Measurements from ENCODE around the gene MAMDC2.

MAMDC2 gene

DNA sequence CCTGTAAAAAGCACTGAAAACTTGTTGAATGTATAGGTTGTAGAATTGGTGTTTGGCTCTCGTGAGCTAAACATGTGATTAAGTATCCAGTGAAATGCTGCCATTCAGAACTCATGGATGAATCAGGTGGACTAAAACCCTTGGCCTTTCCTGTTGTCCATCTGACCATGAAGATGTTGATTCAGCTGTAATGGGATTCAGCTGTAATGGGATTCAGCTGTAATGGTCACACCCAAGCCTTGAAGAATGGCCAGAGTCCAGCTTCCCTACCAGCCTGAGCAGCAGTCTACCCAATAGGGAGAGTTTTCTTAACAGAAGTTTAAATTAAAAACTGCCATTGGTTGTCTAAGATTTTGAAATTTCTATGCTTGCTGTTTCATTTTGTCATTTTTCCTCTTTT lies 18.1 kb downstream of the MAMDC2 start:
- DNase-seq = no peak

GRCh38 chr9:70064496-70064895 lies 20.8 kb downstream of the MAMDC2 start:
- no peak for DNase-seq

DNA sequence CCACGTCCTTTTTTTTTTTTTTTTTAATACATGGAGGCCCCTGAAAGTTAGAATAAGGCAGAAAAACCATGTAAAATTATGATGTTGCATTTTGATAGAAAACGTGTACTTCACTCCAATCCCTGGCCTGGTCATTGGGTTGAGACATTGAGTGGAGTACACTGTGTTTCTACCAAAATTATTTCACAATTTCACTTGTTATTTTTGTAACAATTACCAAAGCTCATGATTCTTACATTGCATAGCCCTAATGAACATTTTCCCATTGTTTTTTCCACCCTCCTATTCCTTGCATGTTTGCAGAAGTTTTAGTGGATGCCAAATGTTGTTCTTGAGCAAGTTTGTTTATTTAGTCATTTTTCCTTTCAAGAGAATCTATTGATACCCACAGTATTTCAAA lies 21.9 kb downstream of the MAMDC2 start:
- DNase-seq = no peak

DNA sequence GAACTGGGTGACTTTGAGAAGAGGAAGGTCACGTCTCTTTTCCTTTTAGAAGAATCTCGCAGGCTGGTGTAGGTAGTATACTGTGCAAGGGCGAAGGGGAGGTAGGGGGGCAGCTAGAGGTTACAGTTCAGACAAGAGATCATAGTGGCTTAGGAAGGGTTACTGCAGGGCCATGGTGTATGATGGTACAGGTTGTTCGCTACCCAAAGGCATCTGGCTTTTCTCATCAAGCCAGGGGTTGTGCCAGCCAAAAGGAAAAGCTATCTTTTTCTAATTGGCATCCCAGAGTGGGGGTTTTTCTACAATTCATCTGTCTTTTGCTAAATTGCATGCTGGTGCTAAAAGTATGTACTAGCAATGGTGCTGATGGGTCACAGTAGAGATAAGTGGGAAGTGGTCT lies 22.8 kb downstream of the MAMDC2 start:
- DNase-seq = no peak

- no peak for DNase-seq
These were observed 23.2 kb downstream of the MAMDC2 start for GRCh38 chr9:70066874-70067273.

GRCh38 chr9:70069704-70070103 lies 26.1 kb downstream of the MAMDC2 start:
- DNase-seq = no peak

GRCh38 chr9:70073193-70073592 lies 29.5 kb downstream of the MAMDC2 start:
- DNase-seq = no peak

DNA sequence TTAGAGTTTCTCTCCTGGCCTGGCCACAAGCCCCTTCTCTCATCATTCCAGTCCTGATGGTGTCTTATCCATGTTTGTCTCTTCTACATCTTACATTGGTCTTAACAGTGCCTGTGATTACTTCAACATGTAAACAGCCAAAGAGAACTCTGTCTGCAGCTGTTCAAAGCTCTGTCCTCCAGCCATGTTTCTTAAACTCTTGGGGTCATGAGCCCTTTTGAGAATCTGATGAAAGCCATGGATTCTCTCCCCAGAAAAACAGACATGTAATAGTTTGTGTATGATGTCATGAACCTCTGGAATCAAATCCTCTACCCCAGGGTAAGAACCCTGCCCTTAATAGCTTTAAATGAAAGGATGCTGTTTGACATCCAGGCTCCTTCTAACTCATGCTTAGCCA lies 30.1 kb downstream of the MAMDC2 start:
- no peak for DNase-seq

DNA sequence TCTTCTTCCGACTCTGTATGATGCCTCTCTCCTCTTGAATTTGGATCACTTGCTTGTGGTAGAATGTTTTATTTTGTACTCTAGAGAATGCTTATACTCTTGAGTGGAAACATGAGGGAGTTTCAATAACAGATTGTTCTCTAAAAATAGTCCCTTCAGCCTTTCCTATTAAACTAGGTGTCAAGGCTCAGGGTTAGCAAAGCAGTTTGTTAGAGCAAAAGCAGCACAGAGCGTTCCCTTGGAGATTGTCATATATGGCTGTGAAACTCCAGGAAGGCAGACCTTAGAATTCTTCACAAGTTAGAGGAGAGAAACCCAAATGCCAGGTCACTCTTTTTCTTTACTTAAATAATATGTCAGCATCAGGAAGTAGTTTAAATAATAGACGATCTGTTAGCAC lies 33.0 kb downstream of the MAMDC2 start:
- no peak for DNase-seq

- DNase-seq = no peak
These were observed 35.9 kb downstream of the MAMDC2 start for GRCh38 chr9:70079417-70080037.

GRCh38 chr9:70080481-70081119 lies 37.0 kb downstream of the MAMDC2 start:
- DNase-seq = peak in 4 of 51 donors; percentile 1 to 9 (median 4)

- DNase-seq = no peak
These were observed 37.5 kb downstream of the MAMDC2 start for GRCh38 chr9:70081120-70081495.

DNA sequence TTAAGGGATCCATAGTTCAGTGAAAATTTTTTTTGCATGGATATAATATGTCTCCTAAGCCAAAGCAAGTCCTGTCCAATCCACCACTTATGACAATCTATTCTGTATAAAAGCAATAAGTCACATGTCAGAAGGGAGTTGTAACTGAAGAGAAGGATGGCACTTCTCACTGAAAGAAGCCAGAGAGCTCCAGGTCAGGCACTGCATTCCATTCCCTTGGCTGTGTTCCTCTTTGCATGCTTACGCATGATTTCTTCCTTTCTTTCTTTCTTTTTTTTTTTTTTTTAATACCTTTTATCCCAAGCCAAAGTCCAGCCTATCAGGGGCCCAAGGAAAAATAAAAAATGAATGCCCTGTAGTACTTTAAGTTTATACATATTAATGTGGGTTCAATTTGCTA lies 39.8 kb downstream of the MAMDC2 start:
- DNase-seq = no peak

DNA sequence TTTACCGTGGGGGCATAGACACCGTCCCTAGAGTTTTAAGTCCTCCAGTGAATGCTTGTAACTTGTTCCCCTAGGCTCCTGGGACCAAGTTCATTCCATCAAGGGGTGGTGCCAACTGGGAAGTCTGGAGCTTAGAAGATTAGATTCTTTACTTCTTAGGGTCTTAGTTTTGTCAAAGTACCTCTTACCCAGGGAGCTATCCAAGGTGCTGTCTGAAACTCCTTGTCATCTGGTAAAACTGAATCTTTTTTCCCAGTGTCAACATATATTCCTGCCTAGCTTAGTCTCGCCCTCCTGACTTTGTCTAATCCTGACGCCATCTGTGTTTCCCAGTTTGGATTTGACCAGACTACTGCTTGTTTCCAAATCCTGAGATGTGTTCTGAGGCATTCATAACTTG lies 41.6 kb downstream of the MAMDC2 start:
- DNase-seq = no peak

GRCh38 chr9:70091103-70091502 lies 47.5 kb downstream of the MAMDC2 start:
- DNase-seq = no peak

DNA sequence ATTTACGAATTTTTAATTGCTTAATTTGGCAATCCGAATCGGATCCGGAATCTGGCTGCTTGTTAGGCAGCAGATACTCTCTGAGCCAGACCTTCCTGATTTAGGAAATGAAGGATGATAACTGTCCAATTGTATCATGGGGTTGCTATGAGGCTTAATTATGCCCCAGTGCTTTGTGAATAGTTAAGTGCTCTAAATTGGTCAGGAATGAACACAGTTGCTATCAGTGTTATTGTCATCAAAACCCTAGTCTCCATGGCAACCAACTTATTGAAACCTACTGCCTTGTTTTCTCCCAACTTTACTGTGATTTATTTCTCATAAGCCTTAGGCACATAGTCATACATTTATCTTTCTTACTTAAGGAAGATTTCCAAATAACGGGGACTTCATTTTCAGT lies 47.9 kb downstream of the MAMDC2 start:
- DNase-seq = no peak

GRCh38 chr9:70092190-70092589 lies 48.5 kb downstream of the MAMDC2 start:
- DNase-seq = no peak

- DNase-seq = no peak
These were observed 49.4 kb downstream of the MAMDC2 start for GRCh38 chr9:70093095-70093494.

DNA sequence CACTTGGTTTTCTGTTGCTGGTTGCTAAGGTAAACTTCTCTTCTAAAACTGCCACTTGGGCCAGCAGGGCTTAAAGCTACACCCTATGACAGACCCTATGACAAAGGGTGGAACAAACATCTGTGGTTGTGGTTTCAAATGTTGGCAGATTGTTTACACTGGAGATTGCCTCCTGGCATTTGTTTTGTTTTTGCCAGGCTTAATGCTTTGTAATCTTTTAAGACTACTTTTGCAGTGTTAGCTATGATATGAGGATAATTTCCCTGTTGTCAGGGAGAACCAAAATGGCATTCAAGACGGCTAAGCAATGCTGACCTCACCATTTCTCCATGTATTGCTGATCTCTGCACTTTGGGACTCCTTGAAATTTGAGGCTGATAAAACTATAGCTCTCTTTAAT lies 50.3 kb downstream of the MAMDC2 start:
- DNase-seq = no peak

DNA sequence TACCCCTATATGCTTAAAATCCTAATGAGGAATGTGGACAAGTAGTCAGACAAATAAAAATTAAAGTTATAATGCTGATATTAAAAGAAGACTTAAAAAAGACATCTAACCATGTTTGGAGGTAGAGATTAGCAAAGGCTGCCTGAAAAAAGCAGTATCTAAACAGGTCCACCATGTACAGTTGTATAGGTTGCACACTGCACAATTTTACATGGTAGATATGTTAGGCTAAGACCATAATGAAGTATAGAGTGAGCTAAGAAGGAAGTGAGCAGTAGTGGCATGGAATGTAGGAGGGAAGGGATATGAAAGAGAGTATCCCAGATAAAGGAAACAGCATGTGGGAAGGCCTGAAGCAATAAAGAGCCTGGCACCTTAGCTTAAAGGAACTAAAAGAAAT lies 51.1 kb downstream of the MAMDC2 start:
- no peak for DNase-seq

DNA sequence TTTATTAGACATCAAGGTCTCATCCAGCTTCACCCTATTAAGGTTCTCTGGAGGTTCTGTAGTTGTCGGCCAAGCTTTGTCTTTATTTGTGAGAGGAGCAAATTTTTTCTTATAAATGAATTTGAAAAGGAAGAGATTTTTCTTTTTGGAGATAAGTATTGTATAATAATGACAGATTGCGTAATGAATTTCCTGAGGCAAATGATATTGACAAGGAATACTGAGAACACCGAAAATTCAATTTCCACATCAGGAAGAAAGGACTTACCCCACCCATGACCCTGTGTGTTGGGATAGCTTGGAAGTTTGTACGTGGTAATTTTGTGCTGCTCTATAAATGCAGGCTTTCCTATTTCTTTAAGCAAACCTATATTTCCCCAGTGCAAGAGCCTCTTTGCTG lies 53.5 kb downstream of the MAMDC2 start:
- DNase-seq = no peak

DNA sequence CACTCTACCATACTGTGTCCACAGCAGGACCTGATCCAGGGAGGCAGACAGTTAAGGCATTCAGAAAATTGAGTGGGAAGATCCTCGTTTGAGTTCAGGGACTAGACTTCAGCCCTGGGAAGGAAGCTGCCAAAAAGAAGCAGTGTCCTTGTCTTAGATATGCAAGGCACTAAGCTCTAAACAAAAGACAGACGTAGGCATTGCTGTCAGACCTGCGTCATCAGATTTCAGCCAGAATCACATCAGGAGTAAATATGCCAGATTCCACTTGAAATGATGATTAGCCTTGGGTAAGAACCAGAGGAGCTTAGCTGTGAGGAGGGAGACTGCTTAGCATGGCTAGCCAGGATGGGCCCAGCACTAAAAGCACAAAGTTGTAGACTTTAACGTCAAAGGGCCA lies 56.7 kb downstream of the MAMDC2 start:
- no peak for DNase-seq

DNA sequence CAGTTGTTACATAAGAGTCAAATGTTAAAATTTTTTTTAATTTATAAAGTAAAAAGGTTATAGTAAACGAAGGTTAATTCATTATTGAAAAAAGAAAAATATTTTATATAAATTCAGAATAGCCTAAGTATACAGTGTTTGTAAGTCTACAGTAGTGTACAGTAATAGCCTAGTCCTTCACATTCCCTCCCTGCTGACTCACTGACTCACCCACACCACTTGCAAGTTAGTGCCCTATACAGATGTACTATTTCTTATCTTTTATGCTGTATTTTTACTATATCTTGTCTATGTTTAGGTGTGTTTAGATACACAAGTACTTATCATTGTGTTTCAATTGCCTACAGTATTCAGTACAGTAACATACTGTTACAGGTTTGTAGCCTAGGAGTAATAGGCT lies 57.6 kb downstream of the MAMDC2 start:
- no peak for DNase-seq

- no peak for DNase-seq
These were observed 61.5 kb downstream of the MAMDC2 start for GRCh38 chr9:70105147-70105546.
